SK-N-SH (cell line): ENCODE results near the gene TRPC4. TPM values are rescaled to one million over a fixed set of nuclear protein-coding genes. Genes with fewer than 3 reads are reported as not detected.

Experiments
- CTCF ChIA-PET: fragments of 300-600, 350-600 bp; formaldehyde crosslinking; extraction: SDS; loops from one replicate; lab custom pipeline; 2021; lab: Yijun Ruan, JAX
- POLR2A ChIA-PET: fragments of 350-600 bp; sonication (Branson Sonifier 250); formaldehyde crosslinking; extraction: SDS; loops from one replicate; lab custom pipeline; 2020; ENCODE audit warnings: antibody characterized with exemption, inconsistent platforms; lab: Yijun Ruan, JAX
- DNase-seq: peaks from one replicate; pipeline ENCODE4 v3.0.0; 2012
- H2AFZ ChIP-seq: fragments of 200-600 bp; sonication (generic); 2 replicates; pipeline ENCODE4 v1.8.1; 2016; ENCODE audit warnings: antibody characterized with exemption, mild to moderate bottlenecking, low read depth
- H3F3A ChIP-seq: fragments of 200-600 bp; sonication (generic); replicated peaks from 2 replicates; pipeline ENCODE3; 2016; ENCODE audit warnings: antibody characterized with exemption, mild to moderate bottlenecking; ENCODE audit not compliant: insufficient read depth
- H3K27ac ChIP-seq, 2 experiments: fragments of 200-500 bp in 1 of 2; fragments of 200-600 bp in 1 of 2; sonication (Bioruptor generic) in 1 of 2; sonication (generic), shearing (Covaris generic) in 1 of 2; 2 replicates each; pipeline versions ENCODE4 v1.5.1 to v1.6.1; 2014 to 2016; ENCODE audit warnings: low read depth in 2 of 2, inconsistent platforms in 1 of 2, low read length in 1 of 2, mild to moderate bottlenecking in 1 of 2, mixed read lengths in 1 of 2
- H3K27me3 ChIP-seq: fragments of 200-600 bp; sonication (generic), shearing (Covaris generic); 2 replicates; pipeline ENCODE4 v1.6.1; 2016; ENCODE audit warnings: mixed run types; ENCODE audit not compliant: insufficient read depth
- H3K36me3 ChIP-seq, 2 experiments: fragments of 200-500 bp in 1 of 2; fragments of 200-600 bp in 1 of 2; sonication (Bioruptor generic) in 1 of 2; sonication (generic) in 1 of 2; replicated peaks in 1 of 2; 2 replicates each; pipeline versions ENCODE3 to v1.5.1; 2014 to 2016; ENCODE audit warnings: low read length in 1 of 2, mild to moderate bottlenecking in 1 of 2; ENCODE audit not compliant: insufficient read depth in 2 of 2, control insufficient read depth in 1 of 2
- H3K4me1 ChIP-seq, 2 experiments: fragments of 200-500 bp in 1 of 2; fragments of 200-600 bp in 1 of 2; sonication (Bioruptor generic) in 1 of 2; sonication (generic), shearing (Covaris generic) in 1 of 2; 2 replicates each; pipeline versions ENCODE4 v1.5.1 to v1.6.1; 2014 to 2016; ENCODE audit warnings: low read depth in 1 of 2, low read length in 1 of 2, mixed run types in 1 of 2; ENCODE audit not compliant: insufficient read depth in 2 of 2, control insufficient read depth in 1 of 2
- H3K4me2 ChIP-seq: fragments of 200-600 bp; sonication (generic), shearing (Covaris generic); 2 replicates; pipeline ENCODE4 v1.6.1; 2017; ENCODE audit warnings: mixed run types
- H3K4me3 ChIP-seq, 2 experiments: fragments of 200-500 bp in 1 of 2; fragments of 200-600 bp in 1 of 2; sonication (Bioruptor generic) in 1 of 2; sonication (generic), shearing (Covaris generic) in 1 of 2; 2 replicates each; pipeline versions ENCODE4 v1.5.1 to v1.8.1; 2014 to 2016; ENCODE audit warnings: low read depth in 2 of 2, inconsistent platforms in 1 of 2, low read length in 1 of 2, mild to moderate bottlenecking in 1 of 2, mixed read lengths in 1 of 2, moderate library complexity in 1 of 2
- H3K79me2 ChIP-seq: fragments of 200-600 bp; sonication (generic); 2 replicates; pipeline ENCODE4 v1.8.1; 2017; ENCODE audit warnings: mild to moderate bottlenecking; ENCODE audit not compliant: insufficient read depth
- H3K9ac ChIP-seq: fragments of 200-600 bp; sonication (generic); 2 replicates; pipeline ENCODE4 v1.6.1; 2017; ENCODE audit warnings: mixed run types
- H3K9me2 ChIP-seq: fragments of 200-600 bp; sonication (generic); 2 replicates; pipeline ENCODE4 v1.6.1; 2017; ENCODE audit warnings: mixed run types
- H3K9me3 ChIP-seq: fragments of 200-600 bp; sonication (generic); 2 replicates; pipeline ENCODE4 v1.6.1; 2017; ENCODE audit warnings: mixed run types, mild to moderate bottlenecking, moderate library complexity
- H4K20me1 ChIP-seq: fragments of 200-600 bp; sonication (generic); 2 replicates; pipeline ENCODE4 v1.6.1; 2017; ENCODE audit warnings: mild to moderate bottlenecking, mixed run types; ENCODE audit not compliant: insufficient read depth
- CHD2 ChIP-seq: fragments of 150-350 bp; IDR thresholded peaks from 2 replicates; pipeline ENCODE4 v1.6.1; 2018; ENCODE audit warnings: low read length; ENCODE audit not compliant: partially characterized antibody
- ELF1 ChIP-seq: IDR thresholded peaks from 2 replicates; pipeline ENCODE4 v1.4.0; 2012
- EP300 ChIP-seq, 2 experiments: IDR thresholded peaks; 2 replicates each; pipeline versions ENCODE4 v1.4.0 to v1.6.1; 2012; ENCODE audit warnings: borderline replicate concordance in 1 of 2, low read depth in 1 of 2, low read length in 1 of 2
- EZH2phosphoT487 ChIP-seq: fragments of 200-600 bp; sonication (generic); IDR thresholded peaks from 2 replicates; pipeline ENCODE4 v1.6.1; 2017; ENCODE audit warnings: low read depth, mixed run types, mild to moderate bottlenecking, antibody characterized with exemption, moderate library complexity, borderline replicate concordance
- FOXJ3 ChIP-seq: sonication (generic); formaldehyde crosslinking; IDR thresholded peaks from 2 replicates; pipeline ENCODE4 v1.5.1; 2020; ENCODE audit warnings: mild to moderate bottlenecking, missing genetic modification reagents
- FOXM1 ChIP-seq: IDR thresholded peaks from 2 replicates; pipeline ENCODE4 v1.4.0; 2012; ENCODE audit warnings: low read depth, mild to moderate bottlenecking
- MXI1 ChIP-seq: IDR thresholded peaks from 2 replicates; pipeline ENCODE4 v1.6.1; 2012; ENCODE audit warnings: mild to moderate bottlenecking, low read depth, low read length, improper control_type of control experiment
- NFIC ChIP-seq: IDR thresholded peaks from 2 replicates; pipeline ENCODE4 v1.4.0; 2012; ENCODE audit warnings: borderline replicate concordance
- RAD21 ChIP-seq: IDR thresholded peaks from 2 replicates; pipeline ENCODE4 v1.6.1; 2012; ENCODE audit warnings: mild to moderate bottlenecking, low read length
- RXRA ChIP-seq: IDR thresholded peaks from 2 replicates; pipeline ENCODE4 v1.4.0; 2012; ENCODE audit warnings: low read depth, mild to moderate bottlenecking, borderline replicate concordance
- SIN3A ChIP-seq: IDR thresholded peaks from 2 replicates; pipeline ENCODE4 v1.6.1; 2012; ENCODE audit warnings: low read depth, mild to moderate bottlenecking, low read length, moderate library complexity, borderline replicate concordance
- TAF1 ChIP-seq: IDR thresholded peaks from 2 replicates; pipeline ENCODE4 v1.6.1; 2012; ENCODE audit warnings: low read depth, mild to moderate bottlenecking, low read length, moderate library complexity, borderline replicate concordance
- TEAD4 ChIP-seq: IDR thresholded peaks from 2 replicates; pipeline ENCODE4 v1.4.0; 2012; ENCODE audit warnings: mild to moderate bottlenecking, borderline replicate concordance; ENCODE audit not compliant: insufficient read depth
- USF1 ChIP-seq: IDR thresholded peaks from 2 replicates; pipeline ENCODE4 v1.4.0; 2012; ENCODE audit warnings: low read depth, borderline replicate concordance
- USF2 ChIP-seq: fragments of 150-350 bp; IDR thresholded peaks from 2 replicates; pipeline ENCODE4 v1.6.1; 2017; ENCODE audit warnings: antibody characterized with exemption, low read length, low read depth, borderline replicate concordance
- WGBS: methylation state at CpG from one replicate; pipeline ENCODE4 v1.1.6; 2017; ENCODE audit warnings: low lambda C conversion rate; 5-methylcytosine and 5-hydroxymethylcytosine counted together
- polyA plus RNA-seq, 3 experiments: library from polyadenylated mRNA; depleted of rRNA; stranded (reverse); fragments of >200 nt; gene quantifications; 2 replicates each; pipeline ENCODE4 v1.2.3, GENCODE V29; 2012
- TF ChIP-seq, protein P1 (sequence below): fragments of 150-350 bp; IDR thresholded peaks from 2 replicates; pipeline ENCODE4 v1.6.1; 2016; ENCODE audit warnings: mild to moderate bottlenecking, low read depth, low read length
- TF ChIP-seq, protein P2 (sequence below): IDR thresholded peaks from 2 replicates; pipeline ENCODE4 v1.4.0; 2012; ENCODE audit warnings: low read depth

The TRPC4 gene
- polyA plus RNA-seq, 1 of the 3 experiments (the other 2 are of a cell fraction): not detected

DNA sequence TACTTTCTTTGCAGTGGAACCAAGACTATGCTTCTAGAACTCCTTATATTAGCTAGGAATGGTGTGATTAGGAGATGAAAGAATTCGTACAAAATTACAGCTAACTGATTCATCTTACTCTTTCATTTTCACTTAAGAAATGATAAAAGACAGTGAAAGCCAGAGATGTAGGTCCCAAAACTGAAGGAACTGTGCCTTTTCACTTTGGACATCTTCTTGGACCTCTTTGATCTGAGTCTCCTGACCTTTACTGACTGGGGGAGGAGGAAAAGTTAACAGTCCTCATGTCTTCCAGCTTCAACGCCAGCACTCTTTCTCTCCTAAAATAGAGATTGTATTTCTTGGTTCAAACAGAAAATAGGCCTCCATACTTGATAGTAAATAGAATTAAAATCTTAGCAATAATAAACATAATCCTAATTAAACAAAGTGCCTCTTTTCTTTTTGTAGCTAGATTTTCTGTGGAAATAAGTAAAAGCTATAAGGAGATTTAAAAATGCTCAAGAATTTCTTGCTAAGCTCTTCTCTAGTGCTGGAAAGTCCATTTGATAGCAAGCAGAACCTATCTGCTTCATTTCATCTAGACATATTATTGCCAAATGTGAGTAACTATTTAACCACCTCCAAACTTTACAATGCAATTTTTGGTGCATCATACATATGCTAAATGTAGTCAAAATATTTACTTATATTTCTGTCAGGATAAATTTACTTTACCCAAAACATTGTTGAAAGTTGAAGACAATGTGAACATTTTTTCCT is 161.7 kb downstream of the TRPC4 start:
- no peaks in the 10 kb centered on the region for H3K9me2 ChIP-seq
- no peaks in the 10 kb centered on the region for H3K9me3 ChIP-seq
- CTCF ChIA-PET: no interaction called here
- DNase-seq: no peak
- H3K4me3 ChIP-seq: no peak overlapping the region
- TF ChIP-seq USF1: no peak
- no peak for TF ChIP-seq FOXJ3
- TF ChIP-seq, protein P1, sequence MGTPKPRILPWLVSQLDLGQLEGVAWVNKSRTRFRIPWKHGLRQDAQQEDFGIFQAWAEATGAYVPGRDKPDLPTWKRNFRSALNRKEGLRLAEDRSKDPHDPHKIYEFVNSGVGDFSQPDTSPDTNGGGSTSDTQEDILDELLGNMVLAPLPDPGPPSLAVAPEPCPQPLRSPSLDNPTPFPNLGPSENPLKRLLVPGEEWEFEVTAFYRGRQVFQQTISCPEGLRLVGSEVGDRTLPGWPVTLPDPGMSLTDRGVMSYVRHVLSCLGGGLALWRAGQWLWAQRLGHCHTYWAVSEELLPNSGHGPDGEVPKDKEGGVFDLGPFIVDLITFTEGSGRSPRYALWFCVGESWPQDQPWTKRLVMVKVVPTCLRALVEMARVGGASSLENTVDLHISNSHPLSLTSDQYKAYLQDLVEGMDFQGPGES: no peak
- no peak for TF ChIP-seq CHD2
- TF ChIP-seq TAF1: no peak
- no peak for TF ChIP-seq SIN3A
- no peak for TF ChIP-seq FOXM1
- TF ChIP-seq TEAD4: no peak
- no peak for TF ChIP-seq EZH2phosphoT487
- TF ChIP-seq EP300 (IDR thresholded peaks at IDR 0.05; ENCODE audit: borderline replicate concordance in 1 of 2, low read depth in 1 of 2, low read length in 1 of 2): no peak
- no peak for TF ChIP-seq NFIC
- TF ChIP-seq, protein P2, sequence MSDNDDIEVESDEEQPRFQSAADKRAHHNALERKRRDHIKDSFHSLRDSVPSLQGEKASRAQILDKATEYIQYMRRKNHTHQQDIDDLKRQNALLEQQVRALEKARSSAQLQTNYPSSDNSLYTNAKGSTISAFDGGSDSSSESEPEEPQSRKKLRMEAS: no peak
- TF ChIP-seq MXI1: no peak
- TF ChIP-seq RXRA: no peak
- TF ChIP-seq USF2: no peak
- no peak for TF ChIP-seq RAD21
- no peak for TF ChIP-seq ELF1
- H3K27me3 ChIP-seq: no peaks in the 10 kb centered on the region
- H2AFZ ChIP-seq: 0 out of 2 replicates have a peak overlapping the region, but pooled peaks have one; percentile 13
- H3K4me2 ChIP-seq: no peak overlapping the region
- H3K79me2 ChIP-seq: no peaks in the 10 kb centered on the region
- H3F3A ChIP-seq: no peaks in the 10 kb centered on the region
- H3K27ac ChIP-seq: no peak overlapping the region
- no peaks in the 10 kb centered on the region for H4K20me1 ChIP-seq
- POLR2A ChIA-PET: no interaction called here
- H3K9ac ChIP-seq: no peak overlapping the region
- no peaks in the 10 kb centered on the region for H3K4me1 ChIP-seq
- H3K36me3 ChIP-seq: no peaks in the 10 kb centered on the region
- 19% methylated on average over 2 of the region's 2 CpGs for WGBS
